ENCODE data around the gene CDH23. TPM values are rescaled to one million over a fixed set of nuclear protein-coding genes. Genes with fewer than 3 reads are reported as not detected.

The CDH23 gene
- total and polyA plus RNA-seq, 2 of the 8 experiments (the other 6 are each of a cell fraction or from before 2014, with no cell fraction given): 1.9 to 4.9 TPM

- Histone ChIP-seq H4K91ac (replicated peaks; ENCODE audit: insufficient read length, low read length) (no peak overlapping the region), H3K27me3 (replicated peaks in 1 of 4; ENCODE audit: control insufficient read depth in 3 of 4, extremely low read depth in 1 of 4, insufficient read depth in 3 of 4, low read length in 3 of 4) (no peaks in the 10 kb centered on the region), H3K36me3 (ENCODE audit: control insufficient read depth in 2 of 4, insufficient read depth in 4 of 4, low read length in 3 of 4) (no peaks in the 10 kb centered on the region), H3K79me1 (ENCODE audit: low read depth, low read length) (peaks cover 5% of the 10 kb centered on the region; the same call in 1 of the 2 replicates), H3K23me2 (ENCODE audit: low read depth, low read length) (peaks cover 5% of the 10 kb centered on the region; the same call in 1 of the 2 replicates), H3K4ac (replicated peaks; ENCODE audit: insufficient read length, low read depth, low read length) (no peak overlapping the region), H3K79me2 (ENCODE audit: control insufficient read depth in 1 of 2, insufficient read depth in 2 of 2, low read length in 2 of 2) (peaks cover 47 to 98% of the 10 kb centered on the region in 2 experiments), H2AK5ac (ENCODE audit: low read depth, low read length) (no peak overlapping the region), H3K9me3 (ENCODE audit: insufficient read depth in 2 of 2, low read depth in 1 of 2, low read length in 1 of 2) (no peaks in the 10 kb centered on the region), H2AFZ (ENCODE audit: low read length) (no peak overlapping the region), H2BK5ac (ENCODE audit: low read depth, low read length) (no peak overlapping the region), H2BK120ac (replicated peaks; ENCODE audit: low read depth, low read length) (no peak overlapping the region), H3K9ac (replicated peaks in 1 of 4; ENCODE audit: extremely low read depth in 1 of 4, low read depth in 3 of 4, low read length in 3 of 4) (no peak overlapping the region), H2BK20ac (ENCODE audit: low read length) (no peak overlapping the region), H3K4me1 (replicated peaks in 1 of 4; ENCODE audit: control insufficient read depth in 3 of 4, insufficient read depth in 4 of 4, low read length in 3 of 4) (peaks cover 5 to 10% (median 7%) of the 10 kb centered on the region in 4 experiments; a peak in 6 of 7 replicates), H3K18ac (ENCODE audit: extremely low read depth, low read length) (no peak overlapping the region), H2BK12ac (ENCODE audit: low read depth, low read length) (no peak overlapping the region), H4K5ac (ENCODE audit: insufficient read length, low read depth, low read length) (no peak overlapping the region), H4K8ac (ENCODE audit: extremely low read depth, insufficient read depth, low read length) (no peak overlapping the region), H3K27ac (ENCODE audit: low read depth, low read length) (no peak overlapping the region), H3K23ac (ENCODE audit: insufficient read length) (no peak overlapping the region), H3K4me3 (ENCODE audit: extremely low read depth in 1 of 4, insufficient read depth in 2 of 4, low read depth in 3 of 4, low read length in 4 of 4) (no peak overlapping the region), H4K20me1 (replicated peaks in 1 of 2; ENCODE audit: control insufficient read depth in 1 of 2, insufficient read depth in 2 of 2, low read length in 2 of 2) (peaks cover 25 to 30% of the 10 kb centered on the region in 2 experiments), H3K4me2 (ENCODE audit: insufficient read depth in 1 of 2, low read depth in 2 of 2, low read length in 2 of 2) (no peak overlapping the region), H3K14ac (ENCODE audit: insufficient read length) (no peak overlapping the region), H3K56ac (replicated peaks; ENCODE audit: insufficient read length, low read depth, low read length) (no peak overlapping the region), H2BK15ac (ENCODE audit: low read length) (no peak overlapping the region)
- DNase-seq (ENCODE audit: low read depth in 1 of 2, low spot score in 2 of 2) (no peak), FAIRE-seq (no peak)
- CTCF ChIA-PET (ENCODE audit: partially characterized antibody): interaction anchor here (0.7 to 1.8 kb wide), 5 partner anchors 7 to 137 kb away, joined by 3 to 6 read pairs (median 4); no protein-coding TSS in a partner anchor
- TF ChIP-seq SRF (IDR thresholded peaks at IDR 0.05; ENCODE audit: low read depth, low read length) (no peak), CTCF (IDR thresholded peaks at IDR 0.05; ENCODE audit: control extremely low read depth in 1 of 3, insufficient read depth in 1 of 3, low read depth in 1 of 3, low read length in 3 of 3) (no peak)
- WGBS, 2 experiments (ENCODE audit: extremely low coverage in 1 of 2, insufficient coverage in 1 of 2, insufficient read length in 1 of 2, insufficient replicate concordance in 2 of 2, low coverage in 1 of 2, low lambda C conversion rate in 2 of 2, missing lambda C conversion rate in 1 of 2): 89% methylated on average over 11 of the region's 11 CpGs; no CpG with 5 or more reads in 1 of the 2 experiments
- POLR2A ChIA-PET (ENCODE audit: partially characterized antibody): interaction anchor here (0.6 kb wide), 1 partner anchor 224 kb away, joined by 3 read pairs; no protein-coding TSS in a partner anchor
These were observed 449.0 kb downstream of the CDH23 start for GRCh38 chr10:71845410-71846405.
